ENCODE results near the gene RNASE9.
"Not testable (repeated sequence)": the region's sequence is repeated elsewhere in the genome, so short reads cannot be mapped to it uniquely, and the experiment has no call there.

DNA sequence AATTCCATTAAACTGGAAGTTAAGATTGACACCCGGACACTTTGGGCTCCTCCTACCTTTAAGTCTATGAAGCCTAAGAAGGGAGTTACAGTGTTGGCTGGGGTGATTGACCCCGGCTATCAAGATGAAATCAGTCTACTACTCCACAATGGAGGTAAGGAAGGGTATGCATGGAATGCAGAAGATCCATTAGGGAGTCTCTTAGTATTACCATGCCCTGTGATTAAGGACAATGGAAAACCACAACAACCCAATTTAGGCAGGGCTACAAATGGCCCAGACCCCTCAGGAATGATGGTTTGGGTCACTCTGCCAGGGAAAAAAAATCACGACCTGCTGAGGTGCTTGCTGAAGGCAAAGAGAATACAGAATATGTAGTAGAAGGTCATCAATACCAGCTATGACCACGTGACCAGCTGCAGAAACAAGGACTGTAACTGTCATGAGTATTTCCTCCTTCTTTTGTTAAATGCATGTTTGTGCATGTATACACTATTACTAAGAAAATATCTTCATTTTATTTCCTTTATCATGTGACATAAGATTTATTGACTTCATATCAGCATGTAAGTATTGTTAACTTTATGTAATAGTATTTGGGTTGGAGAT, 11.6 kb upstream of the RNASE9 start:
- TF ChIP-seq, protein P1, sequence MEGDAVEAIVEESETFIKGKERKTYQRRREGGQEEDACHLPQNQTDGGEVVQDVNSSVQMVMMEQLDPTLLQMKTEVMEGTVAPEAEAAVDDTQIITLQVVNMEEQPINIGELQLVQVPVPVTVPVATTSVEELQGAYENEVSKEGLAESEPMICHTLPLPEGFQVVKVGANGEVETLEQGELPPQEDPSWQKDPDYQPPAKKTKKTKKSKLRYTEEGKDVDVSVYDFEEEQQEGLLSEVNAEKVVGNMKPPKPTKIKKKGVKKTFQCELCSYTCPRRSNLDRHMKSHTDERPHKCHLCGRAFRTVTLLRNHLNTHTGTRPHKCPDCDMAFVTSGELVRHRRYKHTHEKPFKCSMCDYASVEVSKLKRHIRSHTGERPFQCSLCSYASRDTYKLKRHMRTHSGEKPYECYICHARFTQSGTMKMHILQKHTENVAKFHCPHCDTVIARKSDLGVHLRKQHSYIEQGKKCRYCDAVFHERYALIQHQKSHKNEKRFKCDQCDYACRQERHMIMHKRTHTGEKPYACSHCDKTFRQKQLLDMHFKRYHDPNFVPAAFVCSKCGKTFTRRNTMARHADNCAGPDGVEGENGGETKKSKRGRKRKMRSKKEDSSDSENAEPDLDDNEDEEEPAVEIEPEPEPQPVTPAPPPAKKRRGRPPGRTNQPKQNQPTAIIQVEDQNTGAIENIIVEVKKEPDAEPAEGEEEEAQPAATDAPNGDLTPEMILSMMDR (IDR thresholded peaks at IDR 0.05; ENCODE audit: poor library complexity), result not testable (repeated sequence)
- not testable (repeated sequence) for TF ChIP-seq EZH2phosphoT487 (IDR thresholded peaks at IDR 0.05; ENCODE audit: low read depth, severe bottlenecking, unreplicated experiment)
